ENCODE results near the gene APOL4. TPM values are rescaled to one million over a fixed set of nuclear protein-coding genes. Genes with fewer than 3 reads are reported as not detected.

APOL4 gene
- total RNA-seq, 1 experiment from 2014 or later, result not detected

Other genes starting within 250 kb of the APOL4 start
- 64.2 and 65.6 TPM in 2 replicates for gene RBFOX2, start 173.0 kb downstream of the APOL4 start, total RNA-seq (2014; rRNA removed; shearing (Covaris generic); ENCODE audit: low replicate concordance)
- gene APOL3, start 41.1 kb downstream of the APOL4 start, total RNA-seq (2014; rRNA removed; shearing (Covaris generic); ENCODE audit: low replicate concordance), result 11.8 and 17.6 TPM in 2 replicates
- 43.4 and 57.9 TPM in 2 replicates for gene APOL2, start 37.7 kb upstream of the APOL4 start, total RNA-seq (2014; rRNA removed; shearing (Covaris generic); ENCODE audit: low replicate concordance)
- gene APOL1, start 51.3 kb upstream of the APOL4 start, total RNA-seq (2014; rRNA removed; shearing (Covaris generic); ENCODE audit: low replicate concordance), result 0.49 and 2.4 TPM in 2 replicates
- gene MYH9, start 186.2 kb upstream of the APOL4 start, total RNA-seq (2014; rRNA removed; shearing (Covaris generic); ENCODE audit: low replicate concordance), result 323 and 380 TPM in 2 replicates